Keratinocyte (primary cell): Measurements from ENCODE around the gene KAT6B. TPM values are rescaled to one million over a fixed set of nuclear protein-coding genes. Genes with fewer than 3 reads are reported as not detected.
"Not testable (repeated sequence)": the region's sequence is repeated elsewhere in the genome, so short reads cannot be mapped to it uniquely, and the experiment has no call there.

ENCODE experiments used
- DNase-seq: peaks from one replicate; pipeline ENCODE4 v3.0.0-alpha.2; 2011; ENCODE audit warnings: low read depth, missing footprints, low spot score
- FAIRE-seq: peaks from 2 replicates; lab custom pipeline; 2011; peaks lifted over from hg19 to GRCh38; lab: Jason Lieb, UNC
- H2AFZ ChIP-seq: 2 replicates; pipeline ENCODE4 v1.6.0; 2012; ENCODE audit warnings: low read length, control low read depth, inconsistent platforms; ENCODE audit not compliant: control insufficient read depth
- H3K27ac ChIP-seq: 2 replicates; pipeline ENCODE4 v1.5.1; 2011; ENCODE audit warnings: low read length; ENCODE audit not compliant: control insufficient read depth, insufficient read depth
- H3K27me3 ChIP-seq: 3 replicates; pipeline ENCODE4 v1.6.0; 2011; ENCODE audit warnings: low read length; ENCODE audit not compliant: control insufficient read depth, insufficient read depth; ENCODE audit errors: extremely low read depth
- H3K36me3 ChIP-seq, 2 experiments: 2 replicates in 1 of 2; 3 replicates in 1 of 2; pipeline ENCODE4 v1.5.1; 2011; ENCODE audit warnings: low read length in 2 of 2, mild to moderate bottlenecking in 1 of 2; ENCODE audit not compliant: control insufficient read depth in 2 of 2, insufficient read depth in 2 of 2; ENCODE audit errors: extremely low read depth in 1 of 2
- H3K4me1 ChIP-seq: 3 replicates; pipeline ENCODE4 v1.5.1; 2011; ENCODE audit warnings: low read length; ENCODE audit not compliant: control insufficient read depth, insufficient read depth; ENCODE audit errors: extremely low read depth
- H3K4me2 ChIP-seq: 3 replicates; pipeline ENCODE4 v1.6.0; 2011; ENCODE audit warnings: low read depth, low read length; ENCODE audit not compliant: control insufficient read depth, insufficient read depth; ENCODE audit errors: extremely low read depth
- H3K4me3 ChIP-seq, 3 experiments: fragments of 200-600 bp in 1 of 3; sonication (generic) in 1 of 3; 2 replicates in 2 of 3; 3 replicates in 1 of 3; pipeline ENCODE4 v1.5.1; 2011 to 2016; ENCODE audit warnings: low read length in 3 of 3, mild to moderate bottlenecking in 3 of 3, control low read depth in 2 of 3, inconsistent platforms in 1 of 3, low read depth in 1 of 3, mixed read lengths in 1 of 3, mixed run types in 1 of 3, moderate library complexity in 1 of 3; ENCODE audit not compliant: control insufficient read depth in 2 of 3, insufficient read depth in 2 of 3; ENCODE audit errors: extremely low read depth in 1 of 3
- H3K79me2 ChIP-seq: 2 replicates; pipeline ENCODE4 v1.6.0; 2012; ENCODE audit warnings: low read length; ENCODE audit not compliant: control insufficient read depth, insufficient read depth
- H3K9ac ChIP-seq: 3 replicates; pipeline ENCODE4 v1.6.0; 2011; ENCODE audit warnings: low read length; ENCODE audit not compliant: control insufficient read depth, insufficient read depth; ENCODE audit errors: extremely low read depth
- H3K9me1 ChIP-seq: 3 replicates; pipeline ENCODE4 v1.6.0; 2011; ENCODE audit warnings: low read length; ENCODE audit not compliant: control insufficient read depth, insufficient read depth; ENCODE audit errors: extremely low read depth
- H3K9me3 ChIP-seq: 2 replicates; pipeline ENCODE4 v1.5.1; 2012; ENCODE audit warnings: low read depth, low read length; ENCODE audit not compliant: control insufficient read depth
- H4K20me1 ChIP-seq: 3 replicates; pipeline ENCODE4 v1.6.0; 2011; ENCODE audit warnings: low read length; ENCODE audit not compliant: control insufficient read depth, insufficient read depth; ENCODE audit errors: extremely low read depth
- EZH2 ChIP-seq: IDR thresholded peaks from one replicate; pipeline ENCODE4 v1.6.1; 2012; ENCODE audit warnings: inconsistent platforms, mild to moderate bottlenecking, low read length, moderate library complexity
- dilution Hi-C: fragments of 300-500 bp; cut with MboI; formaldehyde crosslinking; loops from one replicate; pipeline ENCODE4 v1.7.0; 2020; ENCODE audit warnings: low sequenced_read_pairs; ENCODE audit not compliant: extremely low pct_ligation_motif_present
- polyA plus RNA-seq, 5 experiments: library from polyadenylated mRNA; depleted of rRNA in 3 of 5; stranded (reverse) in 3 of 5; stranded (forward) in 1 of 5; unstranded in 1 of 5; fragments of >200 nt; gene quantifications; 1 replicate in 1 of 5; 2 replicates in 3 of 5; 3 replicates in 1 of 5; pipeline versions ENCODE4 v1.2.1 to v1.2.3, GENCODE V29; 2011 to 2012; ENCODE audit warnings: missing spikeins in 2 of 5, low read depth in 1 of 5, low replicate concordance in 1 of 5
- TF ChIP-seq, protein P1 (sequence below), 3 experiments: IDR thresholded peaks in 1 of 3; conservative IDR thresholded peaks in 1 of 3; optimal IDR thresholded peaks in 1 of 3; 2 replicates in 2 of 3; 3 replicates in 1 of 3; pipeline versions ENCODE3 to v1.5.1; 2011; ENCODE audit warnings: low read length in 3 of 3, mild to moderate bottlenecking in 3 of 3, moderate library complexity in 2 of 3, control low read depth in 1 of 3, inconsistent platforms in 1 of 3; ENCODE audit not compliant: insufficient read depth in 2 of 3; ENCODE audit errors: extremely low read depth in 1 of 3

KAT6B gene
- polyA plus RNA-seq, 1 donor (not counting 4 experiments of a cell fraction or from before 2014, with no cell fraction given): 2.9 TPM

- no peaks in the 10 kb centered on the region for H3K79me2 ChIP-seq
- H3K4me2 ChIP-seq: no peak overlapping the region
- dilution Hi-C loops: no loop called here
- H3K9me3 ChIP-seq: no peaks in the 10 kb centered on the region
- no peak for FAIRE-seq
- DNase-seq: no peak
- no peaks in the 10 kb centered on the region for H4K20me1 ChIP-seq
- H3K9me1 ChIP-seq: no peaks in the 10 kb centered on the region
- TF ChIP-seq, protein P1, sequence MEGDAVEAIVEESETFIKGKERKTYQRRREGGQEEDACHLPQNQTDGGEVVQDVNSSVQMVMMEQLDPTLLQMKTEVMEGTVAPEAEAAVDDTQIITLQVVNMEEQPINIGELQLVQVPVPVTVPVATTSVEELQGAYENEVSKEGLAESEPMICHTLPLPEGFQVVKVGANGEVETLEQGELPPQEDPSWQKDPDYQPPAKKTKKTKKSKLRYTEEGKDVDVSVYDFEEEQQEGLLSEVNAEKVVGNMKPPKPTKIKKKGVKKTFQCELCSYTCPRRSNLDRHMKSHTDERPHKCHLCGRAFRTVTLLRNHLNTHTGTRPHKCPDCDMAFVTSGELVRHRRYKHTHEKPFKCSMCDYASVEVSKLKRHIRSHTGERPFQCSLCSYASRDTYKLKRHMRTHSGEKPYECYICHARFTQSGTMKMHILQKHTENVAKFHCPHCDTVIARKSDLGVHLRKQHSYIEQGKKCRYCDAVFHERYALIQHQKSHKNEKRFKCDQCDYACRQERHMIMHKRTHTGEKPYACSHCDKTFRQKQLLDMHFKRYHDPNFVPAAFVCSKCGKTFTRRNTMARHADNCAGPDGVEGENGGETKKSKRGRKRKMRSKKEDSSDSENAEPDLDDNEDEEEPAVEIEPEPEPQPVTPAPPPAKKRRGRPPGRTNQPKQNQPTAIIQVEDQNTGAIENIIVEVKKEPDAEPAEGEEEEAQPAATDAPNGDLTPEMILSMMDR (optimal IDR thresholded peaks at IDR 0.05 in 1 of 3, IDR thresholded peaks at IDR 0.05 in 1 of 3, conservative IDR thresholded peaks at IDR 0.05 in 1 of 3; ENCODE audit: extremely low read depth in 1 of 3, insufficient read depth in 2 of 3, low read length in 3 of 3): no peak
- TF ChIP-seq EZH2: no peak
- H3K4me1 ChIP-seq: no peaks in the 10 kb centered on the region
- H3K9ac ChIP-seq: no peak overlapping the region
- H3K27ac ChIP-seq: no peak overlapping the region
- H3K27me3 ChIP-seq: no peaks in the 10 kb centered on the region
- no peak overlapping the region for H2AFZ ChIP-seq
- no peaks in the 10 kb centered on the region for H3K36me3 ChIP-seq
- no peak overlapping the region for H3K4me3 ChIP-seq
Measured at GRCh38 chr10:74787457-74787856, 38.9 kb upstream of the KAT6B start.

- FAIRE-seq, dilution Hi-C loops, H3K79me2 ChIP-seq: not testable (repeated sequence)
Measured at GRCh38 chr10:74791979-74792378, 34.4 kb upstream of the KAT6B start.

DNA sequence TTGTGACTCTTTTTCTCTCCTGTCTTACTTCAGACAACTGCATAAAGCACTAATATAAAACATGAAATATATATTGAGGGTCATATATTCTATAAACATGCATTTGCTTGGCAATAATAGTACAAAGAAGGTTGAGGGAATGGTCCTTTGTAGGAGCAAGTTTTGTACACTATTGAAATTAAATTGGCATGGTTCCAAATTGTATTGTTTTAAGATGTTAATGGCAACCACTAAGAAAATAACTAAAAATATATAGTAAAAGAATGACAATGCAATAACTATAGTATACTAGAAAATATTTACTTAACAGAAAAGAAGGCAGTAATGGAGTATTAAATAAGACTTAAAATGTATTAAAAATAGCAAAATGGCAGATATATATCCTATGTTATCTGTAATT is 33.7 kb upstream of the KAT6B start:
- H3K27me3 ChIP-seq: no peaks in the 10 kb centered on the region
- dilution Hi-C loops: no loop called here
- no peak overlapping the region for H2AFZ ChIP-seq
- no peaks in the 10 kb centered on the region for H3K4me1 ChIP-seq
- TF ChIP-seq, protein P1 (optimal IDR thresholded peaks at IDR 0.05 in 1 of 3, IDR thresholded peaks at IDR 0.05 in 1 of 3, conservative IDR thresholded peaks at IDR 0.05 in 1 of 3; ENCODE audit: extremely low read depth in 1 of 3, insufficient read depth in 2 of 3, low read length in 3 of 3): no peak
- TF ChIP-seq EZH2: no peak
- H3K9ac ChIP-seq: no peak overlapping the region
- no peak overlapping the region for H3K4me3 ChIP-seq
- no peak overlapping the region for H3K4me2 ChIP-seq
- H3K27ac ChIP-seq: no peak overlapping the region
- no peaks in the 10 kb centered on the region for H3K36me3 ChIP-seq
- no peak for DNase-seq
- no peak for FAIRE-seq
- no peaks in the 10 kb centered on the region for H3K79me2 ChIP-seq
- H3K9me1 ChIP-seq: no peaks in the 10 kb centered on the region
- no peaks in the 10 kb centered on the region for H3K9me3 ChIP-seq
- no peaks in the 10 kb centered on the region for H4K20me1 ChIP-seq

More at GRCh38 chr10:74791979-74792378, 34.4 kb upstream of the KAT6B start:
- H3K27me3 ChIP-seq, H3K27ac ChIP-seq, H3K9ac ChIP-seq, H3K4me2 ChIP-seq, H3K36me3 ChIP-seq, H3K4me1 ChIP-seq, H3K9me3 ChIP-seq, H3K4me3 ChIP-seq, H3K9me1 ChIP-seq, H4K20me1 ChIP-seq, DNase-seq, H2AFZ ChIP-seq: not testable (repeated sequence)

- H3K79me2 ChIP-seq, H3K9me1 ChIP-seq, H3K36me3 ChIP-seq, dilution Hi-C loops, FAIRE-seq, DNase-seq, H3K9ac ChIP-seq, H3K27ac ChIP-seq, H3K4me3 ChIP-seq, H3K9me3 ChIP-seq, H3K4me2 ChIP-seq, H3K27me3 ChIP-seq, H3K4me1 ChIP-seq, H2AFZ ChIP-seq, H4K20me1 ChIP-seq: not testable (repeated sequence)
Measured at GRCh38 chr10:74793240-74793639, 33.2 kb upstream of the KAT6B start.
